Activated CD4-positive, alpha-beta T cell treated with anti-CD3 and anti-CD28 coated beads for 4 hours (primary cell): ENCODE data around the gene IL10.
"Not testable (repeated sequence)": the region's sequence is repeated elsewhere in the genome, so short reads cannot be mapped to it uniquely, and the experiment has no call there.

Source experiments
- DNase-seq, 2 donors: peaks; one replicate each; pipeline ENCODE4 v3.0.0-alpha.2; 2020

The IL10 gene

DNA sequence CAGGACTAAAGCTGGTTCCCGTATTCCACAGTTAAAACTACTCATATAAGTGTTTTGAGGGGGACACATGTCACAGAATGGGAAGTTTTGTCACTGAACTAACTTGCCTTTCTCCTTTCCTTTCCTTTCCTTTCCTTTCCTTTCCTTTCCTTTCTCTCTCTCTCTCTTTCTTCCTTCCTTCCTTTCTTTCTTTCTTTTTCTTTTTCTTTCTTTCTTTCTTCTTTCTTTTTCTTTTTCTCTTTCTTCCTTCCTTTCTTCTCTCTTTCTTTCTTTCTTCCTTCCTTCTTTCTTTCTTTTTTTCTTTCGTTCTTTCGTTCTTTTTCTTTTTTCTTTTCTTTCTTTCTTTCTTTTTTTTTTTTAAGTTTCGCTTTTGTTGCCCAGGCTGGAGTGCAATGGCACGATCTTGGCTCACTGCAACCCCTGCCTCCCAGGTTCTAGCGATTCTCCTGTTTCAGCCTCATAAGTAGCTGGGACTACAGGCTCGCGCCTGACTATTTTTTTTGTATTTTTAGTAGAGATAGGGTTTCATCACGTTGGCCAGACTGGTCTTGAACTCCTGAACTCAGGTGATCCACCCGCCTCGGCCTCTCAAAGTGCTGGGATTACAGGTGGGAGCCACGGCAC lies 9.4 kb downstream of the IL10 start:
- DNase-seq: not testable (repeated sequence)

- no peak for DNase-seq
These were observed 11.0 kb downstream of the IL10 start for GRCh38 chr1:206761159-206761768.

- no peak for DNase-seq
These were observed 11.7 kb downstream of the IL10 start for GRCh38 chr1:206760590-206760989.

DNA sequence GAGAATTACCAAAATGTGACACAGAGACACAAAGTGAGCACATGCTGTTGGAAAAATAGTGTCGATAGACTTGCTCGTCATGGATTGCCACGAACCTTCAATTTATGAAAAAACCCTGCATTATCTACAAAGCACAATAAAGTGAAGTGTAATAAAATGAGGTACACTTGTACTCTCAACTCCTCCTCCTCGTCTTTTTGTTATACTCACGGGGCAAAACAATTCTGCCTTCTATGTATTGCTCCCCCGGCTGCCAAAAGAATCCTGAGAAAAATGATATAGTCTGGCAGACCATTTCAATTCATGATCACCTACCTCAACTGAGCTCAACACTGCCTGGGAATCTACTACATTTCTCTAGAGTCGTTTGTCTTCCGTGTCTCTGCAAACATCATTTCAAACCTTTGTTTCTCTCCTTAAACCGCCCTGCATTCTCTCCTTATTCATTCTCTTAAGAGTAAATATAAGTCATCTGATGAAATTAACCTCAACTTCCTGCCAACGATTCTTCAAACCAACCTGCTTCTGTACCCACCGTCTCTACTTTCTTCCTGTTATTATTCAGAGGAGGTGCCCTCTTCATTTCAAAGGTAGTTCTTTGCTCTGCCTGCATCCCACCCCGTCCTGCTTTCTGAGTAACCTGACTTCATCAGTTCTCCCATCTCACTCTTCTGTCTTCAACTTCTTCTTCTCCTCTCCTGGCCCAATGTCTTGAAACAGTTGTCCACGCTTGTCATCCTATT lies 14.6 kb downstream of the IL10 start:
- peak; percentile 46 to 48 for DNase-seq

- no peak for DNase-seq
These were observed 18.3 kb downstream of the IL10 start for GRCh38 chr1:206754011-206754410.

- DNase-seq: no peak
These were observed 19.2 kb downstream of the IL10 start for GRCh38 chr1:206753141-206753540.

DNA sequence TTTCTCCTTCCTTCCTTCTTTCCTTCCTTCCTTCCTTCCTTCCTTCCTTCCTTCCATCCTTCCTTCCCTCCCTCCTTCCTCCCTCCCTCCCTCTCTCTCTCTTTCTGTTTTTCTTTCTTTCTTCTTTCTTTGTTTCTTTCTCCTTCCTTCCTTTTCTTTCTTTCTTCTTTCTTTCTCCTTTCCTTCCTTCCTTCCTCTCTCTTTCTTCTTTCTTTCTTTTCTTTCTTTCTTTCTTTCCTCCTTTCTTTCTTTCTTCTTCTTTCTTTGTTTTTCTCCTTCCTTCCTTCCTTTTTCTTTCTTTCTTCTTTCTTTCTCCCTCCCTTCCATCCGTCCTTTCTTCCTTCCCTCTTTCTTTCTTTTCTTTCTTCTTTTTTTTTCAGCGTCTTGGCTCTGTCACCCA lies 19.8 kb downstream of the IL10 start:
- DNase-seq: no peak

GRCh38 chr1:206751891-206752290 lies 20.4 kb downstream of the IL10 start:
- no peak for DNase-seq

DNA sequence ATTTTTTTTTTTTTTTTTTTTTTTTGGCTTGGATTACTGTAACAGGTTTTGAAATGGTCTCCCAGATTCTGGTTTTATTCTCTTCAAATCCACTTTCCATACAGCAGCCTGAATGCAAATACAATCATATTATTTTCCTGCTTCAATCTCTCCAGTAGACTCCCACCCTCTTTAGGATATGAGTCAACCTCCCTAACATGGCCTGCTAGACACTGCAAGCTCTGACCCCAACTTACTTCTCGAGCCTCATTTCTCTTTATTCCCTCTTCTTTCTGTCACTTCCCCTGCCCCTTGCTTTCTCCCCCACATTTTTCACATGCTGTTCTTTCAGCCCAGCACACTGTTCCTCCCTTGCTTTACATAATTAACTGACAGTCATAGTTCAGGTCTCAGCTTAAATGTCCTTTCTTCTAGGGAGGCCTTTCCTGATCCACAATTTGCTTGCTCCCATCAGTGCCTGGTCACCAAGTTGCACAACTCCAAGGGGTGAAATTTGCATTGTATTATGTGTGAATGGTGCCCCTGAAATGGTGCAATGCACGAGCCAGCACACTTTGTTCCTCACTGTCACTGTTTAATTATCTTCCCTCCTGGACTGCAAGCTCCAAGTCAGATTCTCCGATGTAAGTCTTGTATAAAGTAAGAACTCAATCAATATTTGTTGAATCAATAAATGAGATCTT lies 23.8 kb downstream of the IL10 start:
- no peak for DNase-seq

GRCh38 chr1:206745301-206745700 lies 27.0 kb downstream of the IL10 start:
- no peak for DNase-seq

DNA sequence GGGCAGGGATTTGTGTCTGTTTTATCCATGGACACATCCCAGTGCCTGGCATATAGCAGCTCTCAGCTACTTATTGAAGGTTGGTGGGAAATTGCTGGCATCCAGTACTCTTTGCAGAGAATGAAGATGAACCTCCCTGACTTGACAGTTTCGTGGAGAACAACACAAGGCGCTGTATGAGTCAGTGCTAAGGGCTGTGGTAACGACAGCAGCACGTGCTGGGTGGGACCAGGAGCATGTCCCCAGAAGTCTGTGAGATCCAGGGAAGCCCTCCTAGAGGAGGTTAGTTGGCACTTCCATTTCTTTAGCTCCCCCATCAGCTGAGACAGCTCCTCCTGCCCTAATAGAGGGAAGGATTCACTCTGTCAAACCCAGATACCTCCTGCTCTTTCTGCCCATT lies 27.6 kb downstream of the IL10 start:
- no peak for DNase-seq

DNA sequence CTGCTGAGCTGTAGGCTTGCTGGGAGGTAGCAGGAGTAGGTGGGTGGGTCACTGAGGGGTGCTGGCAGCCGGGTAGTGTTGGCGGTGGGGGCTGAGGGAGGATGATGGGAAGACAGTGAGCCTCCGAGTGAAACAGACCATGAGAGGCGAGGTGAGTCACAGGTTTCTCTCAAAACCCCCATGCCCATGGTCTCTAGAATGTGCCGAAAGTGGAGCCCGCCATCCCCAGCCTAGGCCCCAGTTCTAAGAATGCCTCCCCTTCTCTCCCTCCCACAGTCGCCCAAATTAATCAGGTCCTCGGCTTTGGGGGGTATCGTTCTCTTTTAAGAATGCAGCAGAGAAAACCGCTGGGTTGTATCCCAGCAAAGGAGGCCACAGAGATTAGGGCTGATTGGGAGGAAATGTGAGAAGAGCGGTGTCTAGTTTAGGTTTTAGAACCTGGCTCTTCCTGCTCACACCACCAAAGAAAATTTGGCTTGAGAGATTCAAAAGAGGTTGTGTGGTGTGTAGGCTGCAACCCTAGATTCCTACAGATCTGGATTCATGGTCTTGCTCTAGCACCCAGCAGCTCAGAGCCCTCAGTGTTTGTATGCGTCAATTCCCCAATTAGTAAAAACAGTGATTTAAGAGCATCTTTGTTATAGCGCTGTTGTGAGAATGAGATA lies 29.4 kb downstream of the IL10 start:
- DNase-seq: no peak

GRCh38 chr1:206741142-206741701 lies 31.1 kb downstream of the IL10 start:
- DNase-seq: no peak

GRCh38 chr1:206739411-206740076 lies 32.8 kb downstream of the IL10 start:
- no peak for DNase-seq

GRCh38 chr1:206738370-206739366 lies 33.6 kb downstream of the IL10 start:
- no peak for DNase-seq

- DNase-seq: no peak
These were observed 34.5 kb downstream of the IL10 start for GRCh38 chr1:206737729-206738201.

DNA sequence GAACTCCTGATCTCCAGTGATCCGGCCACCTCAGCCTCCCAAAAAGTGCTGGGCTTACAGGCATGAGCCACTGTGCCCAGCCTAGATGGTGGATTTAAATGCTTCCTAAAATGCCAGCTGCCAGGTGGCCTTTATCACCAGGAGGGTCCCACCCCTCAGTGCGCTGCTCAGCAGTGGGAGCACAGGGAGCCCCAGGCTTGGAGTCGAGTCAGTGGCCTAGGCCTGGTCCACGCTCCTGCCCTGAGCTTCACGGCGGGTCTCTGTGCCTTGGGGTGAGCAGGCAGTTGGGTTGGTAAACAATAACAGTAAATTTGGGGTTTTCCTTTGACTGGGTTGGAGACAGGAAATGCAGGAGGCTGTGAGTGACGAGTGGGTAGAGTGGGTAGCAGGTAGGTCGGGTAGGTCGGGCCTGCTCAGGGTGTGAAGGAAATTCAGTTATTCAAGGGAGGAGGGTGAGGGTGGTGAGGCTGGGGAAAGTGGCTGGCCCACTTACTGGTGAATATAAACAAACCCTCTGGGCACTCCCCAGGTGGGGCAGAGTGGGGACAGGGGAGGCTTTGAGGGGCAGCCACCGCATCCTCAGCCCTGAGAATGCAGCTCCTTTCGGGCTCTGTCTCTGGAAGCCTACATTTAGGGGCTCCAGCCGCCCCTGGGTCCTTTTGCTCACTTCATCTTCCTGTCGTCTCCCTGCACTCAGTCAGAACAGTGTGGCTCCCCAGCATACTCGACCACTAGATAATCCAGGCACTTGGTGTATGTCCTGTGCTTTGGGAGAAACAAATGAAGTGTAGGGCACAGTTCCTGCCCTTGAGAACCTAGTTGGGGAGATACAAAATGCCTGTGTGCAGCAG lies 35.2 kb downstream of the IL10 start:
- DNase-seq: peak; percentile 65 to 69

- DNase-seq: no peak
These were observed 36.7 kb downstream of the IL10 start for GRCh38 chr1:206735553-206736031.

- peak; percentile 77 to 89 for DNase-seq
These were observed 37.7 kb downstream of the IL10 start for GRCh38 chr1:206734499-206735142.
